NCI-H82 treated with DMSO at 0.1 percent for 48 hours (cell line): Measurements from ENCODE around the gene APC2.
A peak's percentile ranks its signal among the peaks of the same experiment; 100 is the strongest.

Experiments used
- DNase-seq: peaks from one replicate; lab custom pipeline; 2025; ENCODE audit not compliant: unreplicated experiment; lab: John Stamatoyannopoulos, UW

The APC2 gene

DNA sequence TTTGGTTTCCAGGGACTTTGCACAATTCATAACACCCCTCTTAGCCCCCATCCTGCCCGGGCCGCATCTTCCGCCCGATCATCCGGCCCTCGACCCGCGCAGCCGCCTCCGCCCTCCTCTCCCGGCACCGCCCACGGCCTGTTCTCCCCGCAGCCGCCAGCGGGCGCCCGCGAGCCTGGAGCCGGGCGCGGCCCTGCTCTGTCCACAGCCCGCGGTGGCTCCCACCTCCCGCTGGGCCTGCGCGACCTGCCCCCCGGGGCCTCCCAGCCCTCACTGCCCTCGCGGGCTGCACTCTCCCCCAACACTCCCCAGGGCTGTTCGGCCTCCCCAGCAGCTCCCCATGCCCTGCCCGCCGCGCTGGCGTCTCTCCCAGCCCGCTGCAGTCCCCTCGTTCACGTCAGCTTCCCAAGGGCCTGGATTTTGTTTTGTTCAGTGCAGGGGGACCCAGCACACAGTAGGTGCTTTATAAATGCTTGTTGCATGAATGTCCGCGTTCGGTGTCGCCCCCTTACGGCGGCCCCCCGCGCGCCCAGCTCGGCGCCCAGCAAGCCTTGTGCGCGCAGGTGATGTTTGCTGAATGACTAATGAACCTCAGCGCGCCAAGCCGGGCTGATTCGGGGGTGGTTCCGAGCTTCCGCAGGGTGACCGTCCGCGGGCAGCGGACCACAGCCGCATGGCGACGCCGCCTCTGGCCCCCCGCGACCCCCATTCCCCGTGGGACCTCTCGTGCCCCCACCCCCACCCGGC, 4.6 kb upstream of the APC2 start:
- no peak for DNase-seq

DNA sequence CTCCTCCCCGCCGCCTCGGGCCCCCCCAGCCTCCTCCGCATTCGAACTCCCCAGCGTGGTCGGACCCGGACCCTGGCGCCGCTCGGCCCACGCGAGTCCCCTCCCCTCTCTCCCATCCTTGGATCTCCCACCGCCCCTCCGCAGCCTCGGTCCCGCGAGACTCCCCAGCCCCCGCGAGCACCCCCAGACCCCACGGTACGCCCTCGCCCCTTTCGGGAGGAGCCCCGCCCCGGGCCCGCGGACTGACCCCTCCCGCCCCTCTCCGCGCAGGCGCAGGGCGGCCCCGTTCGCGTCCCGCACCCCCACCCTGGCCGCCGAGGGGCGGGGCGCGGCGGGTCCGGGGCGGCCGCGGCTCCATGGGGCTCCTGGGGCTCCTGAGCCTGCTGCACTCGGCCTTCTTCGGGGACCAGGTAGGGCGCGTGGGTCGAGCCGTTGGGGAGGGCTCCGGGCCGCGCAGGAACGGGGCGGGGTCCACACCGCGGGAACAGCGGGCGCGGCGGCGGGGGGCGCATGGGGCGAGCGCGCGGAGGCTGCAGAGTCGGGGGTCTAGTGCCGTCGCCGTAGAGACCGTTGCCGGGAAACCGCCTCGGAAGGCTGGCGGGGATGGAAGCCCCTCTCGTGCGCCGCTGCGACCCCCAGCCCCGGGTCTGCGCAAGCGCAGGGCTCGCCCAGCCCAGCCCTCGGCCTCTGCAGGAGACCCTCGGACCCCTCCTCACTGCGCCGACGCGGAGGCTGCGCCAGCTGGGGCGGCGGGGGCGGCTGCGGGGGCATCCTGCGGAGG, 3.8 kb upstream of the APC2 start:
- DNase-seq: no peak

DNA sequence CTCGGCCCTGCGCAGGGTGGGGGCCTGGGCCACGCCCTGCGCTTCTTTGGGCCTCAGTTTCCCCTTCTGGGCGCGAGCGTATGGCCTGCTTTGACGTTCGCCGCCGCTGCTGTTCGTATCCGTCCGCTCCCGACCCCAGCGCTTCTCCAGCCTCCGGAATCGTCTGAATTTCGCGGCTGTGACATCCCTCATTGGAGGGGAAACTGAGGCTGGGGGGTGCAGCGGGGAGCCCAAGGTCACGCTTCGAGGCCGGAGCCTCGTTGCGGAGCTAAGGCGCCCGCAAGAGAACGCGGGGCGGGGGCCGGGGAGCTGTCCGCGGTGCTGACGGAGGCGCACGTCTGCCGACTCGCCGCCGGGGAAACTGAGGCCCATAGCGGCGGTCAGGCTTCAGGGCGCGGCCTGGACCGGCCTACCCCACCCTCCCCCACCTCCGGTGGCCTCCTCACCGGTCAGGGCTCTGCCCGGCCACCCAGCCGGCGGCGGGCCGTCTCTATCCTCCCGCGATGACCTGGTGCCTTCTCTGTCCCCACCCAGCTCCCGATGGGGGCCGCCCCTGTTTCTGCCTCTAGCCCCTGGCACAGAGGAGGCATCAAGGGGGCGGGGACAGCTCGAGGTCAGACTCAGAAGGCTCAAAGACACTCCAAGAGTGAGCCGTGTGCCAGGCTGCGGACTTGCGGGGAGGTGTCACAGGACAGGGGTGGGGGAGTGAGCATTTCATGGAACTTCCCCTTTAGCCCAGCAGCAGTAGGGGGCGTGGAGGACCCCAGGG, 3.0 kb upstream of the APC2 start:
- DNase-seq: no peak

DNA sequence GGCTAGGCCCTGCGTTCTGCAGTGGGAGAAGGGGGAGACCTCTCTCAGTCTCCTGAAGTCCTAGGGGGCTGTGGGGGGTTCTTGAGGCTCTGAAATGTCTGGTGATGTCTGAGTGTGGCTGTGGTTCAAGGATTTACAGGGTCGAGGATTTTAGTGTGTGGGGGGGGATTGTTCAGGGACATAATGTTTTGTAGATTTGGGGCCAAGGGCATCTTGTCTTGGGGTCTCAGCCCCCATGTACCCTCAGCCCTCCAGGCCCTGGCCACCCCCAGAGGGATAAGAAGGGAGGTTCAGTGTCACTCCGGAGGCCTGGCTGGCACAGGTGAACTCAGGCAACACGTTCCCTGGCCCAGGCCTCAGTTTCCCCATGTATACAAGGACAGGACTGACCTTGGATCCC, 2.4 kb upstream of the APC2 start:
- DNase-seq: no peak

DNA sequence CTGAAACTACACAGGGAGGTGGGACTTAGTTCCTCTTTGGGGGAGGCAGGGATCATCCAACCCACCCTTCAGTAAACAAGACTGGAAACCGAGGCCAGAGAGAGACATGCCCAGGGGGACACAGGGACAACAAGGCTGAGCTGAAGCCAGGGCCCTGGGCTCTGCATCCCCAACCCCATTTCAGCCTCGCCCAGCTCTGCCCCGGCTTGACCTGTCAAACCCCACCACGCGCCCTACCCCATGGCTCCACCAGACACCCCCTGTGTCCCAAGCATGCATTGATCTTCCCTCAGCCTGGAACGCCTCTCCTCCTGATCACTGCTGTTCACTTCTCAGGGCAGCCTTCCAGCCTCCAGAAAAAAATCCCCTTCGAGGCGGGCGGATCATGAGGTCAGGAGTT, 2.0 kb upstream of the APC2 start:
- no peak for DNase-seq

DNA sequence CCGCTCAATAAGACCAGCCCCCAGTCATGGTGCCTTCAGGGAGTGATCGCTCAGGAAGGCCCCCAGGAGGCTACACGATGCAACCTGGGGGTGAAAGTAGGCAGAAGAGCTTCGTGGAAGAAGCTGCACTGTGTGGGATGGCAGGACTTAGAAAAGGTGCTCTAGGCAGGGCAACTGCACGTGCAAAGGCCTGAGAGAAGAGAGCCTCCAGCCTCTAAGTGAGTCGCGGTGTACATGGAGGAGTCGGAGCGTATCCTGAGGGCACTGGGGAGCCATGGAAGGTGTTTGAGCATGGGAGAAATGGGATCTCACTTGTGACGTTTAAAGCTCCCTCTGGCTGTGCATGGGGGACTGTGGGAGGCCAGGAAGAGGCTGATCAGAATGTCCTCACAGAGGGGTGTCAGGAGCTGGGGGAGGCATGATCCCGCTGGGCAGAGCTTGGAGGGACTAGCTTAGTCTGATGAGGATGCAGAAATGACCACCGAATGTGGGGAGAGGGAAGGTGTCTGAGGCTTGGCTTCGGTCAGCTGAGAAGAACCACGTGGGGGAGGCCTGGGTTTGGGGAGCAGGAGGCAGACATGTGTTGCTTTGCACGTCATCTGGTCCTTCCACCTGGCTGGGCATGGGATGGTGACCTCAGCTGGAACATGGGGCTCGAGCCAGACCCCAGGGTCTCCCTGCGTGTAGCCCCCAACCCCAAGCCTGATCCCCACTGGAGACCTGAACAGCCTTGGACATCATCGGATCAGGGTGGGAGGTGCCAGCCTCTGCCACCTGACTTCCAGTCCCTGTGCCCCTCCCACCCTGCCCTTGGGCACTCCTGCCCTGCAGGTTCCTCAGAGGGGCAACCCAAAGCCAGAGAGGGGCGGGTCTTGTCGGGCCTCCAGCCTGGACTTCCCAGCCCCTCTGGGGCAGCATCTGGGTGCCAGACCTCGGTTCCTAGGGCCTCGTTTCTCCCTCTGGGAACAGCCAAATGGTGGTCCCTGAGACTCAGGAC, 1.1 kb downstream of the APC2 start:
- DNase-seq: no peak

DNA sequence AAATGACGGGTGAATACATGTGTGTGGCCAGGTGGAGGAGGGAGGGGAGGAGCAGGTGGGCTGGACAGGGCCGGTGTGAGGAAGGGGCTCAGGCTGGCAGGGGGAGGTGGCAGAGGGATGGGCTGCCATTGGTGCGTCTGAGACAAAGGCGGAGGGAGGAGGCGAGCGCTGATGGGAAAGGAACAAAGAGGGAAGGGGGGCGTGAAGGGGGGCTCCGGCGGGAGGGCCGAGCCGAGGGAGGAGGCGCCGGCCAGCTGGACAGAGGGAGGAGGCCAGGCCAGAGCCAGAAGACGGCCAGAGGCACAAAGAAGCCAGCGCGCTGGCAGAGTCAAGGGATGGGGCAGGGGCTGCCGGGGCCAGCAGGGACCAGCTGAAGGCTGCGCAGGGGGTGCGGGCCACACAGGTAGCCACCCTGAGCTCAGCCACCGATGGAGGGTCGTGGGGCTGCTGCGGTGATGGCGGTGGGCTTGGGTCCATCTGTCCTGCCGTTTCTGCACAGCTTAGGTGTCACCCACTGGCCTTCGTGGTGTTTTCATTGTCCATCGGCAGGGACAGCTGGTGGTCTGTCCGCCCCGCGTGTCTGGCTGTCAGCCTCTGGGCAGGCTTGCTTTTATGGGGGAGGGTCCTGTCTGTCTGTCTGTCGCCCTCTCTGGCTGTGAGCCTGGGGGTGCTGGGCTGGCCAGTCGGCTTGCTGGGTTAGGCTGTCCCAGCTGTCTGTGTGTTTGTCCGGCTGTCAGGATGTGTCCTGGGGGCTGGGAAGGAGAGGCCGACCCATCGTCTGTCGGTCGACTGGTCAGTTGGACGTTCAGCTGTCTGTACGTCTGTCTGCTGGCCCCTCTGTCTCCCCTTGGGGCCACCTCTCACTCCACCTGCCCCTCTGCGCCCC, 2.2 kb downstream of the APC2 start:
- DNase-seq: no peak

DNA sequence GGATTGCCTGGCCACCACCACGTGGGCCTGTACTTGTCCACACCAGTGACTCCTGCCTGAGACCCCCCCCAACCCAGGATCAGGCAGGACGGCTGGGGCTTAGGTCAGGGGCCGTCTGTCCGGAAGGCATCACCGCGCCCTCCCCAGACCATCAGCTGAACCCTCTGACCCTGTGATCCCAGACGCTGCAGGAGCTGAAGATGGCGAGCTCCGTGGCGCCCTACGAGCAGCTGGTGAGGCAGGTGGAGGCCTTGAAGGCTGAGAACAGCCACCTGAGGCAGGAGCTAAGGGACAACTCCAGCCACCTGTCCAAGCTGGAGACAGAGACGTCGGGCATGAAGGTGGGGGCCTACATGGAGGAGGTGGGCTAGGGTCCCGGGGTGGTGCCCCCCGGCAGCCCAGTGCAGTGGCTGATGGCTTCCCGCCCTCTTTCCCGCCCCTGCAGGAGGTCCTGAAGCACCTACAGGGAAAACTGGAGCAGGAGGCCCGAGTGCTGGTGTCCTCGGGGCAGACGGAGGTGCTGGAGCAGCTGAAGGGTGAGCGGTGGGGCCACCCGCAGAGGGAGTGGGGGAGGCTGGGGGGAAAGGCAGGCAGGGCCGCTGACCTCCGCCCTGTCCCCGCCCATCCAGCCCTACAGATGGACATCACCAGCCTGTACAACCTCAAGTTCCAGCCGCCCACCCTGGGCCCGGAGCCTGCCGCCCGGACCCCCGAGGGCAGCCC, 3.0 kb downstream of the APC2 start:
- DNase-seq: no peak

DNA sequence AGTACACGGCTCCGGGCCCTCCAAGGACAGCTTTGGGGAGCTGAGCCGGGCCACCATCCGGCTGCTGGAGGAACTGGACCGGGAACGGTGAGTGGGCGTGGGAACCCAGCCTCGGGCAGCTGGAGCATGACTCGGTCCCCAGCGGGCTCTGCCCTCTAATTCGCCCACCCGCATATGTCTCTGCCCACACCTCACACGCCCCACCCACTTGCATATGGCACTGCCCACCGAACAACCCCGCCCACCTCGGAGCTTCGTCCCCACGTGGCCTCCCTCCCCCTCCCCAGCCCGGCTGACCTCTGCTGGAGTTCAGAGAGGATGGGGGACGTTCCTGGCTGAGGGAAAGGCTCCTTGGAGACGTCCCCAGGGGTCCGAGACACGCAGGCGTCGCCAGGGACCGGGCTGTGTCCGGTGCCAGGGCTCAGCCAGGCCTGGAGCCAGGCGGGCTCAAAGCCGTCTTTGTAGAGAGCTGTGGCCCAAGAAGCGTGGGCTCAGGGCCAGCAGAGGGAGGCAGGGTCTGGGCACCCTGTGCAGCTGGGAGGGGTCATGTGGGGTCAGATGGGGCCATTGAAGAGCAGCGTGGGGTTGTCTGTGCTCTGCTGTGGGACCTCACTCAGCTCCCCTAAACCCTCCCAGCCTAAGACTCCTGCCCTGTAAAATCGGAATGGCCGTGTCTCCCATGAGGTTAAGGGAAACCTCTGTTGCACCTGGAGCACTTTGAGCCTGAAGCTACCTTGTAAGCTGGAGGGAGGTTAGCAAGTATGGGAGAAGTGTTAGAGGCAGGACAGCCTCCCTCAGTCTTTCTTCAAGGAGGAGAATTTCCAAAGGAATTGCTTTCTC, 3.8 kb downstream of the APC2 start:
- peak; percentile 20 for DNase-seq

DNA sequence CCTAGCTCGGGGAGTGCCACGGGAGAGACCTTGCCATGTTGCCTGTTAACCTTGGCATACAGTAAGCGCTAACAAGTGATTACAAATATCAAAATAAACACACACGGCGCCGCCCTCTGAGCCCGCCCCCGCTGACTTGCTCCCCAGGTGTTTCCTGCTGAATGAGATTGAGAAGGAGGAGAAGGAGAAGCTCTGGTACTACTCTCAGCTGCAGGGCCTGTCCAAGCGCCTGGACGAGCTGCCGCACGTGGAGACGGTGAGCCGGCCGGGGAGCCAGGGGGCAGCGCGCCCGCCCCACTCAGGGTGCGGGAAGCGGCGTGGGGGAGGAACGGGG, 5.0 kb downstream of the APC2 start:
- no peak for DNase-seq

DNA sequence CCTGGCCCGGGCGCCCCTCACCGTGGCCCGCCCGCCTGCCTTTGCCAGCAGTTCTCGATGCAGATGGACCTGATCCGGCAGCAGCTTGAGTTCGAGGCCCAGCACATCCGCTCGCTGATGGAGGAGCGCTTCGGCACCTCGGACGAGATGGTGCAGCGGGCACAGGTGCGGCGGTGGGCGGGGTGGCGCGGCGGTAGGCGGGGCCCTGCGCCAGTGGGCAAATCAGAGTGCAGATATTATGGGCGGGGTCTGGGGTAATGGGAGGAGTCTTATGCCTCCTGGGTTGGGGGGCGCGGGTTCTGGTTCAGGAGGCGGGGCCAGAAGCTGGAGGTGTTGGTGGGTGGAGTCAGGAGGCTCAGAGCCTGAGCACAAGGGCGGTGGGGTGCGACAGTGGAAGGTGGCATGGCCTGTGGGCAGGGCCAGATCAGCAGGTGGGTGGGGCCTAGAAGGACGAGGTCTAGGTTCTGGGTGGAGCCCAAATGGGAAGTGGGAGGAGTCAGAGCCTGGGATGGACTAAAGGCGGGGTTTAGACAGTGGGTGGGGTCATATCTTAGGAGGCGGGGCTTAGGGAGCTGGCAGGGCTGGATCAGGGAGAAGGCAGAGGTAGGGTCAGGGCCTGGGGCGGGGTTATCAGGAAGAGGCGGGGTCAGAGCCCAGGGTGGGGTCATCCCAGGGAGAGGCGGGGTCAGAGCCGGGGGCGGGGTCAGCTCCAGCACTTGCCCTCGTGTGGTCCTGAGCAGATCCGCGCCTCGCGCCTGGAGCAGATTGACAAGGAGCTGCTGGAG, 5.6 kb downstream of the APC2 start:
- peak; percentile 41 for DNase-seq

DNA sequence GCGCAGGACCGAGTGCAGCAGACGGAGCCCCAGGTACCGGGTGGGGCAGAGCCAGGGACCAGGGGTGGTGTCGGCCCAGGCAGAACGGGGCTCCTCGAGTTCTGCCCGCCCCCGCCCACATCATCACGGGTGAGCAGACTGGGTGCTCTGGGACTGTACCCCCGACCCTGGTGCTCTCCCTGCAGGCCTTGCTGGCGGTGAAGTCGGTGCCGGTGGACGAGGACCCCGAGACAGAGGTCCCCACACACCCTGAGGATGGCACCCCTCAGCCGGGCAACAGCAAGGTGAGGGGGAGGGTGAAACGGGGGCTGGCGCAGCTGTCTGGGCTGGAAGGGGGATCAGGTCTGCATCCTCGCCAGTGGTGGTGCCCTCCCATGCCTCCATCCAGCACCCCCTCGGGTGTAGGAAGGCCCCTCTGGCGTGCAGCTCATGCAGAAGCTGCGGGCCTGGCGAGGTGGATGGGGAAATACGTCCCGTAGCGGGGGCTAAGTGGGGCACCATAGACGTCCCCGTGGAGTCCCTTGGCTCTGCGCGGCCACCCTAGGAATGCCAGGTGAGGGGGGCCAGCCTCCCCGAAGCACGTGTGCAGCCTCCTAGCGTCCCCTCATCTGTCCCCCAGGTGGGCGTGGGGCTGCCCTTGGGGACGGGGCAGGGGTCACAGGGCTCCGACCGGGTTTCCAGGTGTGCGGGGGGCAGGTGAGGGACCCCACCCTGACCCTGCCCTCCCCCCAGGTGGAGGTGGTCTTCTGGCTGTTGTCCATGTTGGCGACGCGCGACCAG, 6.4 kb downstream of the APC2 start:
- DNase-seq: no peak

DNA sequence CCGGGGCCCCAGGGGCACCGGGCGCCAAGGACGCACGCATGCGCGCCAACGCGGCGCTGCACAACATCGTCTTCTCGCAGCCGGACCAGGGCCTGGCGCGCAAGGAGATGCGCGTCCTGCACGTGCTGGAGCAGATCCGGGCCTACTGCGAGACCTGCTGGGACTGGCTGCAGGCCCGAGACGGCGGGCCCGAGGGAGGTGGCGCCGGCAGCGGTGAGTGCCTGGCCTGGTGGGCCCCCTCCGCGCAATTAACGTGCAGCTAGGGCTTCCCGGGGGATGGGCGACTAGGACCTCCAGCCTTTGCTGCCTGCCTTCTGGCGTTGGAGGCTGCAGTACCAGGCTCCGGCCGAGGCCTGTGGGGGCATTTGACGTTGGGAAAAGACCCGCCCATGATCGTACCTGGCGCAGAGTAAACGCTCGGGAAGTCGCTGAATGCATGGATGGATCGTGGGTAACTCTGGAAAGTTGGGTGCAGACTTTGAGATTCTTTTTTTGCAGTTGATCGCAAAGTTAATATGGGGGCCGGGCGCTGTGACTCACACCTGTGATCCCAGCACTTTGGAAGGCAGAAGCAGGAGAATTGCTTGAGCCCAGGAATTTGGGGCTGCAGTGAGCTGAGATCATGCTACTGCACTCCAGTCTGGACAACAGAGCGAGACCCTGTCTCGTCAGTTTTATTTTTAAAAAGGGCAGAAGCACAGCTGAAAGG, 7.3 kb downstream of the APC2 start:
- DNase-seq: no peak

DNA sequence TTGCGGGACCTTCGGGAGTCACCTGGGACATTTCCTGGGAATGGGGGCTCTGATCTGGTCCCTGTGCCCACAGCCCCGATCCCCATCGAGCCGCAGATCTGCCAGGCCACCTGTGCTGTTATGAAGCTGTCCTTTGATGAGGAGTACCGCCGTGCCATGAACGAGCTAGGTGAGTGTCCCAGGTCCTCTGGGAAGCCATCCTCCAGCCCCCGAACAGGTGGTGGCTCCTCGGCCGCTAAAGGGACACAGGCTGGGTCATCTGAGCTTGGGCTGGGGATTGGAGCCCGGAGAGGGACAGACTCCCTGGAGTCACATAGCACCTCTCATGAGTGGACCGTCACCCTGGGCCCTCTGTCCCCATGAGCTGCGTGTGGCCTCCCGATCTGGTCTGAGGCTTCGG, 8.0 kb downstream of the APC2 start:
- DNase-seq: no peak

DNA sequence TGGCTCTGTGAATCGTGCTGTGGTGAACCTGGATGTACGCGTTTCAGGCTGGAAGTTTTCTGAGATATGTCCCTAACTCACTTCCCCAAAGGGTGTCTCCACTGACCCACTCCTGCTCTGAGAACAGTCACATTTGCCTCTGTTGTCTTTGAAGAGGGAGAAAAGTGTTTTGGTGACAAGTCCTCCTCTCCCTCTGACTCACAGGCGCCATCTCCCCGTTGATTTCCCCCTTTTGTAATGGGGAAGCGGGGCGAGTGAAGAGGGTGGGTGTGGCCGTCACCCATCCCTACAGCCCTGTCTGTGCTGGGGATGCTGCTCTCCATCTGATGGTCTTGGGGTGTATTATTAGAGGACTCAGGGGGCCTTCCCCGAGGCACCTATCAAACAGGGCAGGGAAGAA, 9.6 kb downstream of the APC2 start:
- no peak for DNase-seq
